Fibroblast of pulmonary artery (primary cell): Measurements from ENCODE around the gene KSR2.

Experiments
- DNase-seq: peaks from one replicate; pipeline ENCODE4 v3.0.0-alpha.2; 2010; ENCODE audit warnings: low read depth
- H3K4me3 ChIP-seq: replicated peaks from 2 replicates; pipeline ENCODE4 v1.5.1; 2011; ENCODE audit warnings: low read depth, mild to moderate bottlenecking, control low read depth, low read length, moderate library complexity
- TF ChIP-seq, protein P1 (sequence below): IDR thresholded peaks from 2 replicates; pipeline ENCODE4 v1.5.1; 2011; ENCODE audit warnings: mild to moderate bottlenecking, control low read depth, low read length, inconsistent platforms; ENCODE audit errors: missing control alignments

KSR2 gene

DNA sequence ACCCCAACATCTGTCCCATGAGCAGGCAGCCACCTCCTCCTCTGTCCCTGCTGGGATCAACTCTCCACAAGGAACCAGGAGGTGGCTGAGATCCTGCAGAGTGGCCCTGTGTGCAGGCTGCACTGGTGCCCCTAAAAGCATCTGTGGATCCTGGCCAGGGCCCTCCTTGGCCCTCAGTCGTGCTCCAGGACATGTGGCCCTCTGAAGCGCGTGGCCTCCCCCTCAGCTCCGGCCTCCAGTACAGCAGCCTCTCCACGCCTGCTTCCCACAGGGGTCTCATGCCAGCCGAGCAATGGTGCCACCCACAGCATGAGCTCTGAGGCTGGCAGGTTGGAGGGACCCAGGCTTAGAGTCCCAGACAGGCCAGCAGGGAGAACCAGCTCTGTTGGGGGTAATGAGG is 530.0 kb downstream of the KSR2 start:
- TF ChIP-seq, protein P1, sequence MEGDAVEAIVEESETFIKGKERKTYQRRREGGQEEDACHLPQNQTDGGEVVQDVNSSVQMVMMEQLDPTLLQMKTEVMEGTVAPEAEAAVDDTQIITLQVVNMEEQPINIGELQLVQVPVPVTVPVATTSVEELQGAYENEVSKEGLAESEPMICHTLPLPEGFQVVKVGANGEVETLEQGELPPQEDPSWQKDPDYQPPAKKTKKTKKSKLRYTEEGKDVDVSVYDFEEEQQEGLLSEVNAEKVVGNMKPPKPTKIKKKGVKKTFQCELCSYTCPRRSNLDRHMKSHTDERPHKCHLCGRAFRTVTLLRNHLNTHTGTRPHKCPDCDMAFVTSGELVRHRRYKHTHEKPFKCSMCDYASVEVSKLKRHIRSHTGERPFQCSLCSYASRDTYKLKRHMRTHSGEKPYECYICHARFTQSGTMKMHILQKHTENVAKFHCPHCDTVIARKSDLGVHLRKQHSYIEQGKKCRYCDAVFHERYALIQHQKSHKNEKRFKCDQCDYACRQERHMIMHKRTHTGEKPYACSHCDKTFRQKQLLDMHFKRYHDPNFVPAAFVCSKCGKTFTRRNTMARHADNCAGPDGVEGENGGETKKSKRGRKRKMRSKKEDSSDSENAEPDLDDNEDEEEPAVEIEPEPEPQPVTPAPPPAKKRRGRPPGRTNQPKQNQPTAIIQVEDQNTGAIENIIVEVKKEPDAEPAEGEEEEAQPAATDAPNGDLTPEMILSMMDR, result no peak
- DNase-seq, result no peak

DNA sequence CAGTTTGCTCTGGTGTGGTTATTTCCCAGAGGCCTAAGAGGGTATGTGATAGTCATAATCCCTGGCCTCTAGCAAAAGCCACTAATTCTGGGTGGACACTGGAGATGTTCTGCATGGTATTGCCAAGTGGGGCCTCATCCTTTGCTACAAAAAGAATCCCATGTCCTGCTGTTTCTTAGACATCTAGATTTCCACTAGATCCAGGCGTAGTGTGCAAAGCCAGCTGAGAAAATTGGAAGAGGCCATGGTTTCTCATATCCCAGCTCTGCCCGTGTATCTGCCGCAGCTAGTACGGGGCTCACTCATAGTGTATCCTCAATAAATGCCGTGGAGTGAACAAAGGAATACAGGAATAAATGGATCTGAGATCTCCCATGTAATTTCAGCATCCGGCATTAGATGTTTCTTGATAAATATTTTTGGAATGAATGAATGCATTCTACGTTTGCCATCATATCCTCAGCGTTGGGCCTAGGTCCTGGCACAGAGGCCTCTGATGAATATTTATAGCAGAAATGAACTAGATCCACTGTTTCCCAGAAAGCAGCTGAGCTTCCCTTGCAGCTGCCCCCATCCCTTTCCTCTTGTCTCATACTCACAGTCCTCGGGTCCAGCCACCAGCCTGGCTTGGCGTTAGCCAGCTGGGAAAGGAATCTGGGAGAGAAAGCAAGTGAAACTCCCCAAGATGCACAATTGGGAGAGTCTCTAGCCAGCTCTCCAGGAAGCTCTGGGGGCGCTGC is 531.1 kb downstream of the KSR2 start:
- no peak overlapping the region for H3K4me3 ChIP-seq
- DNase-seq, result no peak
- TF ChIP-seq, protein P1, result no peak

More for the DNA sequence above, 530.0 kb downstream of the KSR2 start:
- no peak overlapping the region for H3K4me3 ChIP-seq

DNA sequence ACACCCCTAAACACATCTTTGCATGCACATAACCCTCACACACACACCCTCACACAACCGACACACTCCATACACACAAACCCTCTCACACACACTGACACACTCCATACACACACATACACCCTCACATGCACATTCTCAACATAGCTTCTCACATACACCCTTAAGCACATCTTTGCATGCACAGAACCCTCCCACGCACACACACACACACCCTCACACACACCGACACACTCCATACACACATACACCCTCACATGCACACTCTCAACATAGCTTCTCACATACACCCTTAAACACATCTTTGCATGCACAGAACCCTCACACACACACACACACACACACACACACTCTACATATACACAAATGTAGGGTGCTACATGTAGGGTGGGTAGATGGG is 534.9 kb downstream of the KSR2 start:
- no peak for DNase-seq
- no peak overlapping the region for H3K4me3 ChIP-seq
- TF ChIP-seq, protein P1, result no peak

DNA sequence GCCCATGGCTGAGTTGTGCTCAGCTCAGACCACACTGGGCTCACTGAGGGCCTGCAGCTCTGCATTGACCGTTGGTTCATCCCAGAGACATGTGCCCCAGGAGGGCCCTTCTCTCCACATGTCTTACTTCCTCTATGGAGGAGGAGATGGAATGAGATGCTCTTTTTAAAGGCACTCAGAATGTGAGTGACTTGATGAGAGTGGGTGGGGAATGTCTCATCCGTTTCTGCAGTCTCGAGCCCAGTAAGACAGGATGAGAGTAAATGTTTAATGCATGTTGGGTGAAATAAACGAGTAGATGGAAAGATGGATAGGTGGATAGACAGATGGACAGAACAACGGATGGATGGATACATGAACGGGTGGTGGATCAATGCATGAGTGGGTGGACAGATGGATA is 538.5 kb downstream of the KSR2 start:
- no peak overlapping the region for H3K4me3 ChIP-seq
- no peak for DNase-seq
- TF ChIP-seq, protein P1, result no peak

DNA sequence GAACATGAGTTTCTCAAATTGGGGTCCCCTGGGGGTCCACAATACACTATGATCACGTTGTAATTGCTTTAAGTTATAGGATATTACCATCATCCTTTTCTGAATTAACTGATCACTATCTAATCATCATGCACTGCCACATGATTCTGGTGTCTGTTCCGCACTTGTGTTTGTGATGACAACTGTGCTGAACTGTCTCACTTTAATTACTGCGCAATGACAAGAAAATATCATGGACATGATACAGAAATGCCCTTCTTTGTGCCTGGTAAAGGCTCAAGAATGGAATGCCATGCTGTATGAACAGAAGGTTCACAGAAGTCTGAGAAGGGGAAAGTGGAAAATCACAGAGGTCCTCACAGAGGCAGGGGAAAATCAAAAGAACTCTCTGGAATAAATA is 541.6 kb downstream of the KSR2 start:
- TF ChIP-seq, protein P1, result no peak
- no peak overlapping the region for H3K4me3 ChIP-seq
- no peak for DNase-seq

DNA sequence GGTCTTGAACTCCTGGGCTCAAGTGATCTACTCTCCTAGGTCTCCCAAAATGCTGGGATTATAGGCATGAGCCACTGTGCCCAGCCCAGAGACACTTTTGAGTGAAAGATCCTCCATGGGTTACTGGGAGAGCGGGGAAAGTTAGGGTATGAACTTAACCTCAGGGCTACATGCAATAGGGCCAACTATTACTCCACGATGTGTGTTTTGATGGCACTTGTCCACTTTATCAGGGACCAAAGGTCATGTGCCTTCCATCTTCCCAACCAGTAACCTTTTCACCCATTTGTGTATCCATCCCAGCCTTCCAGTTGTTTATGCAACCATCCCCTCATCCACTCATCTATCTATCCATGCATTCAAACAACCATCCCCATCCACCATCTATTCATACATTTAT is 546.8 kb downstream of the KSR2 start:
- TF ChIP-seq, protein P1, result no peak
- no peak for DNase-seq
- no peak overlapping the region for H3K4me3 ChIP-seq
